ENCODE measurements around the gene PSMB10.

Gene PSMB10

GRCh38 chr16:67892899-67893742 lies 43.5 kb downstream of the PSMB10 start, which contains the start of gene PSKH1:
Gene PSKH1 (plus strand): TSS chr16:67893254. CDS start chr16:67908750, 15,496 bp downstream.
- Histone ChIP-seq H2BK15ac (ENCODE audit: low read length) (no peak within 1 kb of the TSS), H2AFZ (ENCODE audit: low read length) (peak within 1 kb of the TSS; percentile 97), H2AK5ac (ENCODE audit: low read depth, low read length) (peak within 1 kb of the TSS; percentile 89), H2BK120ac (ENCODE audit: low read depth, low read length) (no peak within 1 kb of the TSS), H3K14ac (ENCODE audit: low read length) (peak within 1 kb of the TSS; percentile 85), H3K4me3 (ENCODE audit: low read length in 2 of 2) (peak within 1 kb of the TSS; percentile 97 to 100), H3K27ac (replicated peaks; ENCODE audit: low read length) (no peak within 1 kb of the TSS), H3K36me3 (replicated peaks in 1 of 2; ENCODE audit: control insufficient read depth in 2 of 2, insufficient read depth in 2 of 2, low read length in 2 of 2) (no peaks in the 10 kb centered on the region), H3K9me3 (replicated peaks in 1 of 2; ENCODE audit: control insufficient read depth in 2 of 2, insufficient read depth in 1 of 2, low read depth in 1 of 2, low read length in 2 of 2) (no peaks in the 10 kb centered on the region), H3K79me1 (ENCODE audit: low read depth, low read length) (peaks cover 11% of the 10 kb centered on the region), H2BK5ac (ENCODE audit: low read length) (peak within 1 kb of the TSS; percentile 94), H4K91ac (ENCODE audit: low read depth, low read length, poor library complexity) (no peak within 1 kb of the TSS), H2BK12ac (ENCODE audit: low read length) (no peak within 1 kb of the TSS), H3K4ac (ENCODE audit: low read length) (no peak within 1 kb of the TSS), H3K9ac (ENCODE audit: low read depth, low read length, poor library complexity) (peak within 1 kb of the TSS; percentile 99), H3K18ac (ENCODE audit: low read length) (peak within 1 kb of the TSS; percentile 98), H3K4me2 (ENCODE audit: insufficient read depth, low read length, poor library complexity, severe bottlenecking) (peak within 1 kb of the TSS; percentile 96), H3K27me3 (ENCODE audit: control insufficient read depth in 3 of 3, insufficient read depth in 3 of 3, low read depth in 1 of 3, low read length in 3 of 3) (no peaks in the 10 kb centered on the region), H4K8ac (ENCODE audit: low read depth, low read length) (no peak within 1 kb of the TSS), H3K4me1 (ENCODE audit: control insufficient read depth in 2 of 2, insufficient read depth in 1 of 2, low read depth in 1 of 2, low read length in 2 of 2) (peaks cover 1 to 11% of the 10 kb centered on the region in 2 donors), H3K23ac (ENCODE audit: low read depth, low read length, poor library complexity) (peak within 1 kb of the TSS; percentile 69)
- DNase-seq (ENCODE audit: low spot score): peak; percentile 93
- no CpG with 5 or more reads among the region's 90 CpGs for WGBS, 2 donors (ENCODE audit: extremely low coverage in 2 of 2, insufficient read length in 2 of 2, insufficient replicate concordance in 1 of 2)

DNA sequence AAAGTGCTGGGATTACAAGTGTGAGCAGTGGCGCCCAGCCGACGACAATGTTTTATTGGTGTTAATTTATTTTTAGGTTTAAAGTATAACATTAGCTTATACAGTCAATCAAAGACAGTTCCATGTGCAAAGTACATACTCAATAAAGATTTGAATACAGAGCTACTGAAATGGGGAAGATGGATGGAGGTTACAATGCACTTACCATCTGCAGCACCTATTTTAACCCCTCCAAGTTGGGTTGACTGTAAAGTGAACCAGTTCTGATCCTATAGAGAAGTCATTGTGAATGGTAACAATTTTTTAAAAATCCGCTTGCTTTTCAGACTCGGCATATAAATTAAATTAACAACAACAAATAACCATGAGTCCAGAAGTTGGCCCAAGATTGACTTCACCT lies 44.3 kb downstream of the PSMB10 start:
- peaks cover 1 to 11% of the 10 kb centered on the region in 2 donors for H3K4me1 ChIP-seq (ENCODE audit: control insufficient read depth in 2 of 2, insufficient read depth in 1 of 2, low read depth in 1 of 2, low read length in 2 of 2)
- no peak overlapping the region for H3K9ac ChIP-seq (ENCODE audit: low read depth, low read length, poor library complexity)
- H2BK15ac ChIP-seq (ENCODE audit: low read length): no peak overlapping the region
- H2BK5ac ChIP-seq (ENCODE audit: low read length): no peak overlapping the region
- no peak overlapping the region for H2BK12ac ChIP-seq (ENCODE audit: low read length)
- no peak overlapping the region for H4K91ac ChIP-seq (ENCODE audit: low read depth, low read length, poor library complexity)
- H3K79me1 ChIP-seq (ENCODE audit: low read depth, low read length): peaks cover 11% of the 10 kb centered on the region
- no peak overlapping the region for H3K14ac ChIP-seq (ENCODE audit: low read length)
- H3K27me3 ChIP-seq (ENCODE audit: control insufficient read depth in 3 of 3, insufficient read depth in 3 of 3, low read depth in 1 of 3, low read length in 3 of 3): no peaks in the 10 kb centered on the region
- H3K4ac ChIP-seq (ENCODE audit: low read length): no peak overlapping the region
- no peak for DNase-seq (ENCODE audit: low spot score)
- no CpG with 5 or more reads among the region's 5 CpGs for WGBS, 2 donors (ENCODE audit: extremely low coverage in 2 of 2, insufficient read length in 2 of 2, insufficient replicate concordance in 1 of 2)
- H3K36me3 ChIP-seq (replicated peaks in 1 of 2; ENCODE audit: control insufficient read depth in 2 of 2, insufficient read depth in 2 of 2, low read length in 2 of 2): no peaks in the 10 kb centered on the region
- H4K8ac ChIP-seq (ENCODE audit: low read depth, low read length): no peak overlapping the region
- no peak overlapping the region for H3K27ac ChIP-seq (replicated peaks; ENCODE audit: low read length)
- peak overlapping the region; percentile 76 for H2AFZ ChIP-seq (ENCODE audit: low read length)
- H3K18ac ChIP-seq (ENCODE audit: low read length): no peak overlapping the region
- H2BK120ac ChIP-seq (ENCODE audit: low read depth, low read length): no peak overlapping the region
- H3K4me3 ChIP-seq (ENCODE audit: low read length in 2 of 2): peak overlapping the region in 1 of 2 donors; percentile 100
- H2AK5ac ChIP-seq (ENCODE audit: low read depth, low read length): no peak overlapping the region
- no peak overlapping the region for H3K23ac ChIP-seq (ENCODE audit: low read depth, low read length, poor library complexity)
- H3K9me3 ChIP-seq (replicated peaks in 1 of 2; ENCODE audit: control insufficient read depth in 2 of 2, insufficient read depth in 1 of 2, low read depth in 1 of 2, low read length in 2 of 2): no peaks in the 10 kb centered on the region
- H3K4me2 ChIP-seq (ENCODE audit: insufficient read depth, low read length, poor library complexity, severe bottlenecking): no peak overlapping the region

DNA sequence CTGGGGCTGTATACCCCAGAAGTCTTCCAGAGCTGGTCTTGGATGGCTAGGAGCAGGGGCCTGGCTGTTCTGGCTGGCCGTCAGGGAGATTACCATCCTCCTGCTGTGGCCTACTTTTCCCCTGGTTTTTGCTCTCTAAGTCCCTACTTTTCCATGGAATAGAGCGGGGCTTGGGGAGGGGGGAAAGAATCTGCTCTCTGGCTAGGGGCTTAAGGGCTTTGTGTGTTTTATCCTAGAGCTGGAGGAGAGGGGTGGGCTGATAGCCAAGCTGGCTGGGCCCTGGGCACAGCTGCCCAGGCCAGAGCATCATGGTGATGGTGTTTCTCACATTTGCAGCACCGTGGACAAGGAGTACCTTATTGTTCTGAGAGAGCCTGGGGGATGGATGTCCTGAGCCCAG lies 48.3 kb downstream of the PSMB10 start:
- no CpG with 5 or more reads among the region's 3 CpGs for WGBS, 2 donors (ENCODE audit: extremely low coverage in 2 of 2, insufficient read length in 2 of 2, insufficient replicate concordance in 1 of 2)
- Histone ChIP-seq H3K4me2 (ENCODE audit: insufficient read depth, low read length, poor library complexity, severe bottlenecking) (no peak overlapping the region), H4K8ac (ENCODE audit: low read depth, low read length) (no peak overlapping the region), H3K23ac (ENCODE audit: low read depth, low read length, poor library complexity) (no peak overlapping the region), H3K27ac (replicated peaks; ENCODE audit: low read length) (no peak overlapping the region), H3K4me1 (ENCODE audit: control insufficient read depth in 2 of 2, insufficient read depth in 1 of 2, low read depth in 1 of 2, low read length in 2 of 2) (peaks cover 0 to 3% of the 10 kb centered on the region in 2 donors), H3K9me3 (replicated peaks in 1 of 2; ENCODE audit: control insufficient read depth in 2 of 2, insufficient read depth in 1 of 2, low read depth in 1 of 2, low read length in 2 of 2) (no peaks in the 10 kb centered on the region), H2BK5ac (ENCODE audit: low read length) (no peak overlapping the region), H3K4me3 (ENCODE audit: low read length in 2 of 2) (no peak overlapping the region), H2AFZ (ENCODE audit: low read length) (no peak overlapping the region), H3K79me1 (ENCODE audit: low read depth, low read length) (peaks cover 2% of the 10 kb centered on the region), H3K27me3 (ENCODE audit: control insufficient read depth in 3 of 3, insufficient read depth in 3 of 3, low read depth in 1 of 3, low read length in 3 of 3) (no peaks in the 10 kb centered on the region), H2BK15ac (ENCODE audit: low read length) (no peak overlapping the region), H3K36me3 (replicated peaks in 1 of 2; ENCODE audit: control insufficient read depth in 2 of 2, insufficient read depth in 2 of 2, low read length in 2 of 2) (peaks cover 7 to 17% of the 10 kb centered on the region in 2 donors), H3K4ac (ENCODE audit: low read length) (no peak overlapping the region), H2BK120ac (ENCODE audit: low read depth, low read length) (no peak overlapping the region), H4K91ac (ENCODE audit: low read depth, low read length, poor library complexity) (no peak overlapping the region), H3K9ac (ENCODE audit: low read depth, low read length, poor library complexity) (no peak overlapping the region), H3K14ac (ENCODE audit: low read length) (no peak overlapping the region), H2AK5ac (ENCODE audit: low read depth, low read length) (no peak overlapping the region), H2BK12ac (ENCODE audit: low read length) (no peak overlapping the region), H3K18ac (ENCODE audit: low read length) (no peak overlapping the region)
- DNase-seq (ENCODE audit: low spot score): no peak

GRCh38 chr16:67886387-67886786 lies 50.3 kb downstream of the PSMB10 start:
- no peak overlapping the region for H3K23ac ChIP-seq (ENCODE audit: low read depth, low read length, poor library complexity)
- H3K27me3 ChIP-seq (ENCODE audit: control insufficient read depth in 3 of 3, insufficient read depth in 3 of 3, low read depth in 1 of 3, low read length in 3 of 3): no peaks in the 10 kb centered on the region
- no peak for DNase-seq (ENCODE audit: low spot score)
- H3K14ac ChIP-seq (ENCODE audit: low read length): no peak overlapping the region
- H2AK5ac ChIP-seq (ENCODE audit: low read depth, low read length): no peak overlapping the region
- H3K79me1 ChIP-seq (ENCODE audit: low read depth, low read length): peaks cover 2% of the 10 kb centered on the region
- no peak overlapping the region for H3K27ac ChIP-seq (replicated peaks; ENCODE audit: low read length)
- no peak overlapping the region for H3K18ac ChIP-seq (ENCODE audit: low read length)
- H2BK15ac ChIP-seq (ENCODE audit: low read length): no peak overlapping the region
- H2AFZ ChIP-seq (ENCODE audit: low read length): no peak overlapping the region
- H2BK5ac ChIP-seq (ENCODE audit: low read length): peak overlapping the region; percentile 29
- peaks cover 24 to 37% of the 10 kb centered on the region in 2 donors for H3K36me3 ChIP-seq (replicated peaks in 1 of 2; ENCODE audit: control insufficient read depth in 2 of 2, insufficient read depth in 2 of 2, low read length in 2 of 2)
- no peak overlapping the region for H2BK12ac ChIP-seq (ENCODE audit: low read length)
- H3K9ac ChIP-seq (ENCODE audit: low read depth, low read length, poor library complexity): no peak overlapping the region
- no peak overlapping the region for H3K4ac ChIP-seq (ENCODE audit: low read length)
- no peak overlapping the region for H2BK120ac ChIP-seq (ENCODE audit: low read depth, low read length)
- WGBS, 2 donors (ENCODE audit: extremely low coverage in 2 of 2, insufficient read length in 2 of 2, insufficient replicate concordance in 1 of 2): no CpG with 5 or more reads among the region's 5 CpGs
- H4K8ac ChIP-seq (ENCODE audit: low read depth, low read length): no peak overlapping the region
- H3K9me3 ChIP-seq (replicated peaks in 1 of 2; ENCODE audit: control insufficient read depth in 2 of 2, insufficient read depth in 1 of 2, low read depth in 1 of 2, low read length in 2 of 2): peaks cover 0 to 1% of the 10 kb centered on the region in 2 donors
- no peak overlapping the region for H3K4me3 ChIP-seq (ENCODE audit: low read length in 2 of 2)
- H3K4me2 ChIP-seq (ENCODE audit: insufficient read depth, low read length, poor library complexity, severe bottlenecking): no peak overlapping the region
- no peak overlapping the region for H4K91ac ChIP-seq (ENCODE audit: low read depth, low read length, poor library complexity)
- peaks cover 0 to 3% of the 10 kb centered on the region in 2 donors for H3K4me1 ChIP-seq (ENCODE audit: control insufficient read depth in 2 of 2, insufficient read depth in 1 of 2, low read depth in 1 of 2, low read length in 2 of 2)

Measured in neuronal stem cell (in vitro differentiated cells).